GM12878 (cell line): Measurements from ENCODE around the gene AFF2. TPM values are rescaled to one million over a fixed set of nuclear protein-coding genes. Genes with fewer than 3 reads are reported as not detected.

ENCODE experiments used
- ATAC-seq: fragments of 200-7000 bp; cut with Tn5 transposase; 3 replicates; pipeline ENCODE4 v1.9.1; 2020; ENCODE audit warnings: mild to moderate bottlenecking, moderate library complexity
- BruUV-seq: library from RNA; stranded (reverse); fragments of 400-500 nt; replicated peaks from 2 replicates; lab custom pipeline; 2021; lab: Mats Ljungman, UMichigan
- CTCF ChIA-PET: fragments of 300-600 bp; sonication (Branson Sonifier 250); formaldehyde crosslinking; extraction: SDS; loops from one replicate; lab custom pipeline; 2021; ENCODE audit warnings: inconsistent platforms; lab: Yijun Ruan, JAX
- POLR2A ChIA-PET: fragments of 350-600 bp; formaldehyde crosslinking; extraction: SDS; loops from one replicate; lab custom pipeline; 2021; ENCODE audit warnings: inconsistent platforms; lab: Charles Lee
- RAD21 ChIA-PET: fragments of 300-600 bp; sonication (Branson Sonifier 250); formaldehyde crosslinking; loops from one replicate; lab custom pipeline; 2023; ENCODE audit warnings: antibody characterized with exemption; ENCODE audit not compliant: unreplicated experiment; lab: Charles Lee
- SMC1A ChIA-PET: fragments of 300-600 bp; sonication (Branson Sonifier 250); formaldehyde crosslinking; loops from one replicate; lab custom pipeline; 2023; ENCODE audit not compliant: unreplicated experiment, uncharacterized antibody; lab: Charles Lee
- DNase-seq: peaks from one replicate; pipeline ENCODE4 v3.0.0-alpha.2; 2011; ENCODE audit warnings: low read depth, low spot score
- FAIRE-seq: peaks from 3 replicates; lab custom pipeline; 2011; peaks lifted over from hg19 to GRCh38; lab: Jason Lieb, UNC
- H2AFZ ChIP-seq: 2 replicates; pipeline ENCODE4 v1.6.0; 2011; ENCODE audit warnings: low read depth, low read length, control low read depth; ENCODE audit not compliant: control insufficient read depth
- H3K27ac ChIP-seq: 2 replicates; pipeline ENCODE4 v1.5.1; 2011; ENCODE audit warnings: control low read depth; ENCODE audit not compliant: control insufficient read depth, insufficient read depth
- H3K27me3 ChIP-seq, 2 experiments: replicated peaks in 1 of 2; 2 replicates each; pipeline versions ENCODE4 v1.6.0 to v1.6.1; 2011; ENCODE audit warnings: low read length in 1 of 2; ENCODE audit not compliant: control insufficient read depth in 2 of 2, insufficient read depth in 2 of 2
- H3K36me3 ChIP-seq, 2 experiments: 2 replicates each; pipeline ENCODE4 v1.5.1; 2011; ENCODE audit warnings: low read length in 1 of 2; ENCODE audit not compliant: control insufficient read depth in 2 of 2, insufficient read depth in 2 of 2
- H3K4me1 ChIP-seq: 2 replicates; pipeline ENCODE4 v1.6.1; 2011; ENCODE audit warnings: mild to moderate bottlenecking, low read length, moderate library complexity, mixed read lengths; ENCODE audit not compliant: control insufficient read depth, insufficient read depth
- H3K4me2 ChIP-seq: 2 replicates; pipeline ENCODE4 v1.6.0; 2011; ENCODE audit warnings: control low read depth; ENCODE audit not compliant: control insufficient read depth, insufficient read depth
- H3K4me3 ChIP-seq: fragments of 200-600 bp; sonication (generic); 2 replicates; pipeline ENCODE4 v1.5.1; 2016
- H3K79me2 ChIP-seq: 2 replicates; pipeline ENCODE4 v1.6.0; 2011; ENCODE audit warnings: low read length; ENCODE audit not compliant: control insufficient read depth, insufficient read depth
- H3K9ac ChIP-seq: 2 replicates; pipeline ENCODE4 v1.8.0; 2011; ENCODE audit warnings: low read length, control low read depth, mixed read lengths; ENCODE audit not compliant: control insufficient read depth, insufficient read depth
- H3K9me3 ChIP-seq: replicated peaks from 3 replicates; pipeline ENCODE4 v1.5.1; 2011; ENCODE audit warnings: mild to moderate bottlenecking, low read length; ENCODE audit not compliant: control insufficient read depth, insufficient read depth
- H4K20me1 ChIP-seq: 2 replicates; pipeline ENCODE4 v1.6.0; 2011; ENCODE audit not compliant: control insufficient read depth, insufficient read depth
- BMI1 ChIP-seq: fragments of 450-650 bp; IDR thresholded peaks from 2 replicates; pipeline ENCODE4 v1.6.1; 2016; ENCODE audit warnings: mild to moderate bottlenecking, moderate library complexity, borderline replicate concordance
- CHD1 ChIP-seq: IDR thresholded peaks from 2 replicates; pipeline ENCODE4 v1.6.1; 2012; ENCODE audit warnings: low read depth, low read length, improper control_type of control experiment
- CREM ChIP-seq: IDR thresholded peaks from 2 replicates; pipeline ENCODE4 v1.6.1; 2014; ENCODE audit warnings: antibody characterized with exemption, low read depth
- ESRRA ChIP-seq: IDR thresholded peaks from 2 replicates; pipeline ENCODE4 v1.6.1; 2012; ENCODE audit warnings: mild to moderate bottlenecking, low read length, improper control_type of control experiment
- ETV6 ChIP-seq, 2 experiments: fragments of 450-650 bp in 1 of 2; IDR thresholded peaks in 1 of 2; conservative IDR thresholded peaks in 1 of 2; 2 replicates each; pipeline ENCODE4 v1.6.1; 2014; ENCODE audit warnings: antibody characterized with exemption in 1 of 2, borderline replicate concordance in 1 of 2, low read depth in 1 of 2, mild to moderate bottlenecking in 1 of 2, moderate library complexity in 1 of 2
- HCFC1 ChIP-seq: fragments of 150-350 bp; IDR thresholded peaks from 2 replicates; pipeline ENCODE4 v1.6.1; 2014; ENCODE audit warnings: low read length
- HDAC2 ChIP-seq: fragments of 200-600 bp; sonication (generic); IDR thresholded peaks from 2 replicates; pipeline ENCODE4 v1.6.1; 2017
- RAD51 ChIP-seq: fragments of 450-650 bp; IDR thresholded peaks from 2 replicates; pipeline ENCODE4 v1.6.1; 2016; ENCODE audit warnings: moderate library complexity, mild to moderate bottlenecking, inconsistent platforms
- RCOR1 ChIP-seq: conservative IDR thresholded peaks from 2 replicates; pipeline ENCODE4 v1.6.1; 2012; ENCODE audit warnings: low read depth, low read length, improper control_type of control experiment
- SP1 ChIP-seq: IDR thresholded peaks from one replicate; pipeline ENCODE4 v1.6.1; 2011; ENCODE audit warnings: low read depth, low read length
- SRF ChIP-seq, 2 experiments: IDR thresholded peaks; 2 replicates each; pipeline ENCODE4 v1.6.1; 2011; ENCODE audit warnings: low read depth in 2 of 2, low read length in 2 of 2, mild to moderate bottlenecking in 1 of 2, moderate library complexity in 1 of 2
- ZZZ3 ChIP-seq: IDR thresholded peaks from 2 replicates; pipeline ENCODE4 v1.6.1; 2011; ENCODE audit warnings: low read depth; ENCODE audit not compliant: control insufficient read depth, insufficient read length
- WGBS: methylation state at CpG from one replicate; pipeline ENCODE4 v1.1.6; 2016; ENCODE audit warnings: low lambda C conversion rate; ENCODE audit not compliant: insufficient replicate concordance, insufficient coverage; ENCODE audit errors: missing lambda C conversion rate; 5-methylcytosine and 5-hydroxymethylcytosine counted together
- in situ Hi-C: fragments of 300-500 bp; cut with MboI; formaldehyde crosslinking; loops from 9 replicates; pipeline ENCODE4 v1.14.3; 2018; ENCODE audit warnings: mixed read lengths
- intact Hi-C: fragments of 100-400 bp; cut with micrococcal nuclease; formaldehyde crosslinking; loops from one replicate; pipeline ENCODE4 v1.14.2; 2022; ENCODE audit not compliant: unreplicated experiment
- polyA plus RNA-seq, 11 experiments: library from polyadenylated mRNA; depleted of rRNA in 4 of 11; unstranded in 6 of 11; stranded (reverse) in 5 of 11; fragments of >200 nt; fragmentation: Nextera tagmentation in 4 of 11; fragmentation: Illumina TruSeq in 1 of 11; extraction: Ambion mirVana in 4 of 11; extraction: Trizol in 1 of 11; gene quantifications; 1 replicate in 1 of 11; 2 replicates in 10 of 11; pipeline versions ENCODE4 v1.2.1 to v1.2.3, GENCODE V29; 2011 to 2016; ENCODE audit warnings: inconsistent platforms in 2 of 11, missing spikeins in 2 of 11, low read depth in 1 of 11
- total RNA-seq, 4 experiments: library from RNA; depleted of rRNA in 3 of 4; stranded (reverse); fragments of >200 nt in 3 of 4; fragmentation: Illumina TruSeq in 1 of 4; extraction: Trizol in 1 of 4; gene quantifications; 2 replicates each; pipeline versions ENCODE4 v1.2.1 to v1.2.3, GENCODE V29; 2013 to 2021
- TF ChIP-seq, protein P1 (sequence below): fragments of 450-650 bp; IDR thresholded peaks from 2 replicates; pipeline ENCODE4 v1.6.1; 2016; ENCODE audit warnings: mild to moderate bottlenecking
- TF ChIP-seq, protein P2 (sequence below): fragments of 450-650 bp; IDR thresholded peaks from 2 replicates; pipeline ENCODE4 v1.6.1; 2017; ENCODE audit warnings: mild to moderate bottlenecking
- TF ChIP-seq, protein P3 (sequence below): IDR thresholded peaks from 2 replicates; pipeline ENCODE4 v1.6.1; 2011; ENCODE audit warnings: borderline replicate concordance, low read depth, mild to moderate bottlenecking, moderate library complexity, mixed read lengths, low read length; ENCODE audit not compliant: insufficient read depth; ENCODE audit errors: extremely low read length
- TF ChIP-seq, protein P4 (sequence below): IDR thresholded peaks from 2 replicates; pipeline ENCODE4 v1.6.1; 2012; ENCODE audit warnings: low read depth, low read length, improper control_type of control experiment

The AFF2 gene
- total and polyA plus RNA-seq, 10 of the 15 experiments (the other 5 are each of a cell fraction or from before 2014, with no cell fraction given): under 0.01 to 0.03 TPM; not detected in 8

DNA sequence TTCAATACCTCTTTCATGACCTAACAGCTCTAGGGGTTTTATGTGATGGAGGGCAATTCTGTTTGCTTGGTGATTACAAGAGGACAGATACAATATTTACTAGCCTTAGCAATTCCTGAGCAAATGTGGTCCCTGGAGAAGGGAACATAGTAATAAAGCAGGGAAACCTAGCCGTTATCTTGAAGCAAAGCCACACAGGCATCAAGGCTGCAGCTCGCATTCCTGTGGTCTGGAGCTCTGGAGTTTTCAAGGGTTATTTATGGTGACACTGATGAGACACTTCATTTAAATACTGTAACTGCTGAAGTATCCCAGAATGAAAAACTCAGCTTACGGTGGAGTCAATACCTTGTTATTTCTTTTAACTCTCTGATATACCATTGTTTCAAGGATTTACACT lies 66.8 kb downstream of the AFF2 start:
- in situ Hi-C loops (no loop called here), intact Hi-C loops (no loop called here)
- TF ChIP-seq HDAC2 (no peak), CHD1 (no peak), RAD51 (no peak), ETV6 (conservative IDR thresholded peaks at IDR 0.05 in 1 of 2, IDR thresholded peaks at IDR 0.05 in 1 of 2; ENCODE audit: borderline replicate concordance in 1 of 2, low read depth in 1 of 2) (no peak), RCOR1 (no peak), SRF (IDR thresholded peaks at IDR 0.05; ENCODE audit: low read depth in 2 of 2, low read length in 2 of 2) (no peak), CREM (no peak), ESRRA (no peak), SP1 (no peak), ZZZ3 (no peak), HCFC1 (no peak), BMI1 (no peak)
- TF ChIP-seq, protein P1, sequence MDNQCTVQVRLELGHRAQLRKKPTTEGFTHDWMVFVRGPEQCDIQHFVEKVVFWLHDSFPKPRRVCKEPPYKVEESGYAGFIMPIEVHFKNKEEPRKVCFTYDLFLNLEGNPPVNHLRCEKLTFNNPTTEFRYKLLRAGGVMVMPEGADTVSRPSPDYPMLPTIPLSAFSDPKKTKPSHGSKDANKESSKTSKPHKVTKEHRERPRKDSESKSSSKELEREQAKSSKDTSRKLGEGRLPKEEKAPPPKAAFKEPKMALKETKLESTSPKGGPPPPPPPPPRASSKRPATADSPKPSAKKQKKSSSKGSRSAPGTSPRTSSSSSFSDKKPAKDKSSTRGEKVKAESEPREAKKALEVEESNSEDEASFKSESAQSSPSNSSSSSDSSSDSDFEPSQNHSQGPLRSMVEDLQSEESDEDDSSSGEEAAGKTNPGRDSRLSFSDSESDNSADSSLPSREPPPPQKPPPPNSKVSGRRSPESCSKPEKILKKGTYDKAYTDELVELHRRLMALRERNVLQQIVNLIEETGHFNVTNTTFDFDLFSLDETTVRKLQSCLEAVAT: no peak
- TF ChIP-seq, protein P2, sequence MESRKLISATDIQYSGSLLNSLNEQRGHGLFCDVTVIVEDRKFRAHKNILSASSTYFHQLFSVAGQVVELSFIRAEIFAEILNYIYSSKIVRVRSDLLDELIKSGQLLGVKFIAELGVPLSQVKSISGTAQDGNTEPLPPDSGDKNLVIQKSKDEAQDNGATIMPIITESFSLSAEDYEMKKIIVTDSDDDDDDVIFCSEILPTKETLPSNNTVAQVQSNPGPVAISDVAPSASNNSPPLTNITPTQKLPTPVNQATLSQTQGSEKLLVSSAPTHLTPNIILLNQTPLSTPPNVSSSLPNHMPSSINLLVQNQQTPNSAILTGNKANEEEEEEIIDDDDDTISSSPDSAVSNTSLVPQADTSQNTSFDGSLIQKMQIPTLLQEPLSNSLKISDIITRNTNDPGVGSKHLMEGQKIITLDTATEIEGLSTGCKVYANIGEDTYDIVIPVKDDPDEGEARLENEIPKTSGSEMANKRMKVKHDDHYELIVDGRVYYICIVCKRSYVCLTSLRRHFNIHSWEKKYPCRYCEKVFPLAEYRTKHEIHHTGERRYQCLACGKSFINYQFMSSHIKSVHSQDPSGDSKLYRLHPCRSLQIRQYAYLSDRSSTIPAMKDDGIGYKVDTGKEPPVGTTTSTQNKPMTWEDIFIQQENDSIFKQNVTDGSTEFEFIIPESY: no peak
- TF ChIP-seq, protein P3, sequence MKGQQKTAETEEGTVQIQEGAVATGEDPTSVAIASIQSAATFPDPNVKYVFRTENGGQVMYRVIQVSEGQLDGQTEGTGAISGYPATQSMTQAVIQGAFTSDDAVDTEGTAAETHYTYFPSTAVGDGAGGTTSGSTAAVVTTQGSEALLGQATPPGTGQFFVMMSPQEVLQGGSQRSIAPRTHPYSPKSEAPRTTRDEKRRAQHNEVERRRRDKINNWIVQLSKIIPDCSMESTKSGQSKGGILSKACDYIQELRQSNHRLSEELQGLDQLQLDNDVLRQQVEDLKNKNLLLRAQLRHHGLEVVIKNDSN: no peak
- TF ChIP-seq, protein P4, sequence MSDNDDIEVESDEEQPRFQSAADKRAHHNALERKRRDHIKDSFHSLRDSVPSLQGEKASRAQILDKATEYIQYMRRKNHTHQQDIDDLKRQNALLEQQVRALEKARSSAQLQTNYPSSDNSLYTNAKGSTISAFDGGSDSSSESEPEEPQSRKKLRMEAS: no peak
- ATAC-seq: no peak
- POLR2A ChIA-PET: no interaction called here
- H3K36me3 ChIP-seq: no peaks in the 10 kb centered on the region
- WGBS: 8% methylated on average over 3 of the region's 3 CpGs
- H3K9ac ChIP-seq: no peak overlapping the region
- no peaks in the 10 kb centered on the region for H3K4me1 ChIP-seq
- CTCF ChIA-PET: no interaction called here
- H2AFZ ChIP-seq: no peak overlapping the region
- no TSS peak for BruUV-seq
- H3K27me3 ChIP-seq: no peaks in the 10 kb centered on the region
- H3K4me3 ChIP-seq: no peak overlapping the region
- H3K9me3 ChIP-seq: no peaks in the 10 kb centered on the region
- no peak for FAIRE-seq
- no peak overlapping the region for H3K27ac ChIP-seq
- no peak overlapping the region for H3K4me2 ChIP-seq
- RAD21 ChIA-PET: no interaction called here
- no peak for DNase-seq
- SMC1A ChIA-PET: interaction anchor here (0.5 to 1.3 kb wide), 3 partner anchors 28 to 904 kb away, joined by 3 read pairs; no protein-coding TSS in a partner anchor
- H3K79me2 ChIP-seq: no peaks in the 10 kb centered on the region
- H4K20me1 ChIP-seq: no peaks in the 10 kb centered on the region
